ENCODE data around the gene SEMA3E. TPM values are rescaled to one million over a fixed set of nuclear protein-coding genes. Genes with fewer than 3 reads are reported as not detected.

Gene SEMA3E
- total RNA-seq, 4 donors from 2014 or later: 1.5 to 5.3 (median 3.5) TPM

DNA sequence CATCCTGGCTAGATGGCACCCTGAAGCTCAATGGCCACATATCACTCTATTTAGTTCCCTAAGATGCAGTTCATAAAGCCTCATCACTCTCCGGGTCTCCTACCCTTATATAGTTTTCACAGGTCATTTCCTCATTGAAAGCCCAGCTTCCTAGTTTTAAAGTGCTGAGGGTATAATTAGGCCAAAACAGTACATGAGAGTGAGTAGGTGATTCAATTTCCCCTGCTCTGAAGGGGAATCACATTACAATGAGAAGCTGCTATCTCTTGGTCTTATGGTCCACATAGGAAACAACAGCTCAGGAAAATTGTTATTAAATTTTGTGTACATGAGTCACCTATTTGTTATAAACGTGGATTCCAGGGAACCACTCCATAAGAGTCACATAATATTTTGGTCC lies 162.0 kb downstream of the SEMA3E start:
- TF ChIP-seq, protein P1, sequence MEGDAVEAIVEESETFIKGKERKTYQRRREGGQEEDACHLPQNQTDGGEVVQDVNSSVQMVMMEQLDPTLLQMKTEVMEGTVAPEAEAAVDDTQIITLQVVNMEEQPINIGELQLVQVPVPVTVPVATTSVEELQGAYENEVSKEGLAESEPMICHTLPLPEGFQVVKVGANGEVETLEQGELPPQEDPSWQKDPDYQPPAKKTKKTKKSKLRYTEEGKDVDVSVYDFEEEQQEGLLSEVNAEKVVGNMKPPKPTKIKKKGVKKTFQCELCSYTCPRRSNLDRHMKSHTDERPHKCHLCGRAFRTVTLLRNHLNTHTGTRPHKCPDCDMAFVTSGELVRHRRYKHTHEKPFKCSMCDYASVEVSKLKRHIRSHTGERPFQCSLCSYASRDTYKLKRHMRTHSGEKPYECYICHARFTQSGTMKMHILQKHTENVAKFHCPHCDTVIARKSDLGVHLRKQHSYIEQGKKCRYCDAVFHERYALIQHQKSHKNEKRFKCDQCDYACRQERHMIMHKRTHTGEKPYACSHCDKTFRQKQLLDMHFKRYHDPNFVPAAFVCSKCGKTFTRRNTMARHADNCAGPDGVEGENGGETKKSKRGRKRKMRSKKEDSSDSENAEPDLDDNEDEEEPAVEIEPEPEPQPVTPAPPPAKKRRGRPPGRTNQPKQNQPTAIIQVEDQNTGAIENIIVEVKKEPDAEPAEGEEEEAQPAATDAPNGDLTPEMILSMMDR (IDR thresholded peaks at IDR 0.05; ENCODE audit: low read depth): no peak

DNA sequence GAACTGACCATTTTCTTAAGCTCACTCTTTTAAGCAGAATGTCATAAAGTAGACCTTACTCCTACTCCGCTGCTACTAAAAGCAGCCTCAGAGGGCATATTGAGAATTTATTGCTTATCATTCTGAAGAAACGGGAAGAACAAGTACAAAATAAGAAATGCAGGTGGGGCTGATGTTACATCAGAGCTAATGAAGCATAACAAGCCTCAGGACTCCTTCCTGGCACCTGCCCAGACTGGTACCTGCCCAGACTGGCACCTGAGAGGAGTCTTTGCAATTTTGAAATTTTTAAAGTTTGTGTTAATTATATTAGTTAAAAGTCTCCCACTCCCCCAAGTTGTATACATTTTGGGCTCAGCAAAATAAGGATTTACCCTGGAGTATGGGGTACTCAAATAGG lies 162.4 kb downstream of the SEMA3E start:
- TF ChIP-seq, protein P1 (IDR thresholded peaks at IDR 0.05; ENCODE audit: low read depth): no peak

DNA sequence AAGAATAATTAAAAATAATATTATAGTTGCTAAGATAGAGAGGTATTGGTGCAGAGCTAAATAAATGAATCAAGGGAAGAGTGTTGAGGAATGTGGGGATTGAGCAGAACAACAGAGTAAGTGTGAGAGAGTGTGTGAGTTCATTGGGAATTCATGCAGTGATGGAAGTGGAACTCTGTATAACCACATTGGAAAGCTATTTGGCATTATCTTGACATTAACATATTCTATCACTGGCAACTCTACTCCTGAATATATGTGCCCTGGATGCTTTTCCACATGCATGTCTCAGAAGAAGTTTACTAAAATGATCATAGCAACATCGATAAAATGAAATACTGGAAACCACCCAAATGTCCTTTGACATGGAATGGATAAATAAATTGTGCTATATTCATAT lies 164.1 kb downstream of the SEMA3E start:
- TF ChIP-seq, protein P1 (IDR thresholded peaks at IDR 0.05; ENCODE audit: low read depth): no peak

DNA sequence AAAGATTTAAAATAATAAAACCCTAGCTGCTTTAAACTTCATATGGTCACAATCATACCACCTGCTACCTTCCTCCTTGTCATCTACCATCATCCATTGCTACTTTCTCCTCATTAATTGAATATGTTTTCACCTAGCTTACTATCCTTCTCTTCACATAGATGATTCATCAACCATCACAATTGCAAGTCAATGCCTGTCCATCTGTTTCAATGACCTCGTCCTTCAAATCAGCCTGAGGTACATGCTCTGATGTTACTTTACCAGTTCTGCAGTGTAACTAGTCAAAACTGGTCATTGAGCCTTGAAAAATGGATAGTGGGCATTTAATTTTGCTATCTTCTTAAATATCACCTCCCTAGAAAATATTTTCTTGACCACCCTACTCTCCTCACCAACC lies 164.7 kb downstream of the SEMA3E start:
- TF ChIP-seq, protein P1 (IDR thresholded peaks at IDR 0.05; ENCODE audit: low read depth): no peak

DNA sequence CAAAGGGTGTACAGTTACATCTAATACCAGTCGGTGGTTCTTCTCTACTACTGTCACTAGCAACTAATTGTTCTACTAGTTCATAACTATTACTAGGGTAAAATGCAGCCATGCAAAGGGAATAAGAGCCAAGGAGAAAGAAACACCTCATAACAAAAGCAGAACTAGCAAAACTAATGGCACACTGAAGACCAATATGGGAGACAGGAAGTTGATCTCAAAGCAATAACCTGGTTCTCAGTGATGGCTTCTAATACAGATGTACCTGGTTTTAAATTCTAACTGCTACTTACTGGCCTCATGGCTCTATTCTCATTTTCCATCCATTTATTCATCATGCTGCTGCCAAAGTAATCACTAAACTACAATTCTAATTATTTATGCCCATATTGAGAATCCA lies 170.3 kb downstream of the SEMA3E start:
- TF ChIP-seq, protein P1 (IDR thresholded peaks at IDR 0.05; ENCODE audit: low read depth): no peak

DNA sequence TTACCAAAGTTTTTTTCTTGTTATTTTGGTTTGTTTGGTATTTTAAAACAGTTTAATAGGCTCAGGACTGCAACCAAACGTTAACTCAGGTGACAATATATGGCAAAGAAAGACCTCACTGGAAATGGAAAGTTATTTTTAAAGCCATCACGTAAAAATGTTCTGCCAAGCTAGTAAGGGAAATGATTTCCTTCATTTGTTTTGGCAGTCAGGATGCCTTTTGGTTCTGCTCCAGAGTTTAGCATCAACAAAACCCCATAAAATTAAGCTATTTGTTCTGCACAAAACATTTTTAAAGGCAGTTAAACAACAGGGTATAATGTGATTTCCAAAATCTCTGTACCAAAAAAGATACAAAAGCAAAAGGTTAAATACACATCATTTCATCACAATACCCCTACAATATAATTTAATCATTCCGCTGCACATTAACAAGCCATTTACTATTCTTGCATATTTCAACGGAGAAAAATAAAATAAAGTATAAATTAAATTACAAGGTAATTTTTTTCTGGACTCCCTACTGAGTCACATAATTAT lies 172.4 kb downstream of the SEMA3E start:
- TF ChIP-seq, protein P1 (IDR thresholded peaks at IDR 0.05; ENCODE audit: low read depth): no peak

DNA sequence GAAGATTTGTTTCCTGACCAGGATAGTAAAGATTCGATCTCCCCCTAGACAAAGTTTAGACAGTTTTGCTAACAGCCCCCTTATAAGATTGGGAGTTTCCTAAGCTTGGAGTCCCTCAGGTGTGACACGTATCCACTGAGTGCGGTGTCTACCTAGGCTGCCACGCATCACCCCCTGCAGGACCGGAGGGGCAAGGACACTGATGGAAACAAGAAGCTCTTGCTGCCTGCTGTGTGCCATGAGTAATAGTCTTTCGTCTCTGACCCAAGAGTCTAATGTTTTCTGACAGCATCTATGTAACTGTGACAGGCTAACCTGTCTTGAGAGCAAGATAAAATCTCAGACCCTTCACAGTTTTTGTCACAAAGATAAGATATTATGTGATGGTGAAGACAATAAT lies 173.5 kb downstream of the SEMA3E start:
- TF ChIP-seq, protein P1 (IDR thresholded peaks at IDR 0.05; ENCODE audit: low read depth): no peak
